ENCODE data around the gene MRPL36.

- TF ChIP-seq NFE2L2 (IDR thresholded peaks at IDR 0.05; ENCODE audit: low read depth, low read length) (no peak), CTCF (conservative IDR thresholded peaks at IDR 0.05; ENCODE audit: low read depth, low read length) (no peak), POLR2A (IDR thresholded peaks at IDR 0.05; ENCODE audit: low read depth, low read length) (no peak; the same call in 1 of the 2 replicates), RAD21 (IDR thresholded peaks at IDR 0.05; ENCODE audit: low read length) (no peak), CEBPB (IDR thresholded peaks at IDR 0.05; ENCODE audit: low read depth, low read length) (no peak), MAZ (IDR thresholded peaks at IDR 0.05; ENCODE audit: borderline replicate concordance, low read depth, low read length) (no peak), USF2 (IDR thresholded peaks at IDR 0.05; ENCODE audit: low read depth, low read length) (no peak), ELK1 (IDR thresholded peaks at IDR 0.05; ENCODE audit: borderline replicate concordance, low read depth, low read length) (no peak), RFX5 (IDR thresholded peaks at IDR 0.05; ENCODE audit: low read depth, low read length) (no peak), MAFK (IDR thresholded peaks at IDR 0.05; ENCODE audit: low read depth, low read length) (no peak), SMC3 (IDR thresholded peaks at IDR 0.05; ENCODE audit: low read depth, low read length) (no peak)
These were observed 1.8 kb upstream of the MRPL36 start, which contains the start of gene NDUFS6 for GRCh38 chr5:1801222-1801966.

Data from IMR-90 (cell line).